ENCODE data around the gene ORC5.

The ORC5 gene

DNA sequence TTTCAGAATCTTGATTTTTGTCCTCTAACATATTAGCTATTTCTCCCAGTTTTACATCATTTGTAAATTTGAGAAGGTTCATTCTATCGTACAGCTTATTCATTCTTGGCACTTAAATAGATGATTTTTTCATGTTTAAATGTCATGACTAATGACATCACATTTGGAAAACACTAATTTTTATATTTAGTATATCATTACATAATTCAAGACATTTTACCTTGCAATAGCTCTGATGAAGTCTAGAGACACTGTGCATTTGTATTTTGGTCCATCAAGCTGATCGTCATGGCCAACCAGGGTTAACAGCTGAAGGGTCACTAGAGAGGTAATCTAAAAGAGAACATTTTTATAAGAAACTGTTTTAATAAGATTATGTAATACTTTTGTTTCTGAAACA, 71.3 kb downstream of the ORC5 start:
- TF ChIP-seq, protein P1, sequence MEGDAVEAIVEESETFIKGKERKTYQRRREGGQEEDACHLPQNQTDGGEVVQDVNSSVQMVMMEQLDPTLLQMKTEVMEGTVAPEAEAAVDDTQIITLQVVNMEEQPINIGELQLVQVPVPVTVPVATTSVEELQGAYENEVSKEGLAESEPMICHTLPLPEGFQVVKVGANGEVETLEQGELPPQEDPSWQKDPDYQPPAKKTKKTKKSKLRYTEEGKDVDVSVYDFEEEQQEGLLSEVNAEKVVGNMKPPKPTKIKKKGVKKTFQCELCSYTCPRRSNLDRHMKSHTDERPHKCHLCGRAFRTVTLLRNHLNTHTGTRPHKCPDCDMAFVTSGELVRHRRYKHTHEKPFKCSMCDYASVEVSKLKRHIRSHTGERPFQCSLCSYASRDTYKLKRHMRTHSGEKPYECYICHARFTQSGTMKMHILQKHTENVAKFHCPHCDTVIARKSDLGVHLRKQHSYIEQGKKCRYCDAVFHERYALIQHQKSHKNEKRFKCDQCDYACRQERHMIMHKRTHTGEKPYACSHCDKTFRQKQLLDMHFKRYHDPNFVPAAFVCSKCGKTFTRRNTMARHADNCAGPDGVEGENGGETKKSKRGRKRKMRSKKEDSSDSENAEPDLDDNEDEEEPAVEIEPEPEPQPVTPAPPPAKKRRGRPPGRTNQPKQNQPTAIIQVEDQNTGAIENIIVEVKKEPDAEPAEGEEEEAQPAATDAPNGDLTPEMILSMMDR (IDR thresholded peaks at IDR 0.05) = no peak

DNA sequence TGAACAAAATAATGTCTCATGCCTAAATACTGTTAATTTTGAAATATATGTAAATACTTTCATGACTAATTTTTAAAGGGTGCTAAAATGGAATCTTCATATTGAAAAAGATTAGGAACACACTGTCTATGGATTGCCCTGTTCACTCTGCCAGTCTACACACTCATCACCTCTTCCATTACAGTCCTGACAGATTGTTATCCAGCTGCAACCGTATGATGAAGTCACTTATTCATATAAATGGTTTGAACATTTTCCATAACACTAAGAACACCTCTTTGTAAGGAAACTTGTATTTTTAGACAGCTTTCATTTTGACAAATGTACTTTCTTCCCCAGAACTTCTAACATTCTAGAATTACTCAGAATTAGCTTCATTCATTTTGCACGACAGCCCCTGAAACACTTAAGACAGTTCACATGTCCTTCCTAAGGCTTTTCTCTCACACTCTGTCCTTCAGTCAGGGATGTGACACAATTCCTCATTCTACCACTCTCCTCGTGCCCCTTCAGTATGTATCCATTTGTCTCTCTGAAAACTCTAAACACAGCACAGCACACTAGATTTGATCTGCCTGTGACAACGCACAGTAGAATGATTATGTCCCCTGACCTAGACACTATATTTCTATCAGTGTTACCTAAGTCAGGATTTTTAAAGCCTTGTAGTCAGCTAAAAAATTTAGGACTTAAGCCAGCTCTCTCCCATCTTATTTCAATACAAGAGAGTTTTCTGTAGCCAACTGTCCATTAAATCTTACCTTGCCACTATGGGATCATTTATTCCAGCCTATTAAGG, 71.9 kb downstream of the ORC5 start:
- TF ChIP-seq, protein P1 (IDR thresholded peaks at IDR 0.05) = no peak

DNA sequence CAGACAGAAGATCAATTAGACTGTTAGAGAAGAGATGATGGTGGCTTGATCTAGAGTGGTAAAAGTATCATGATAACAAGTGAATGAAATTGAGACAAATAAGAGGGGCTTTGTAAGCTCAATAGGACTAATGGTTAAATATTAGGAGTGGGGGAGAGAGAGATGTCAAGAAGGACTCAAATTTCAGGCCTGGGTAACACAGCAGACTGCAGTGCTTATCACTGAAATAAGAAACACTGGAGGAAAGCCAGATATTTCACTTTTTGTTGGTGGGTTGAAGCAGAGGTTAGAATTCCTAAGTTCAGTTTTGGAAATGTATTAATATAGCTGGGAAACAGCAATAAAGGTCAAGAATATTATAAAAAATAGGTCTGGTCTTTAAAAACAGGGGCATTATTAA, 74.6 kb downstream of the ORC5 start:
- TF ChIP-seq, protein P1 (IDR thresholded peaks at IDR 0.05) = no peak

DNA sequence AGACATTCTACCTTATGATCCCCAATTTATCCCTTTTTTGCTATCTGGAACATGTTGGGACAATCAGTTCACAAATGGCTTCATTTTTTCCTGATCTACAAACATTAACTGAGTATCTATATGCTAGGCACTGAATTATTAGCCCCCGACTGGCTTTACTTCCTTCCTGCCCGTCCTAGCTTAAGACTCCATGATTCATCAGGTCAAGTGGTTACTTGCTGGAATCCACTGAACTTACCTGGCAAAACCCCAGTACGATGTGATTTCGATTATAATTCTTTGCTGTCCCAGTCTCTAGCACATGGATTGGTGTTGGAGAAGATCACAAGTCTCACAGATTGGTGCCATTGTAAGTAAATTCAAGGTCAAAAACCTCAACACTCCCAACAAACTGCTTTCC, 77.1 kb downstream of the ORC5 start:
- TF ChIP-seq, protein P1 (IDR thresholded peaks at IDR 0.05) = no peak

DNA sequence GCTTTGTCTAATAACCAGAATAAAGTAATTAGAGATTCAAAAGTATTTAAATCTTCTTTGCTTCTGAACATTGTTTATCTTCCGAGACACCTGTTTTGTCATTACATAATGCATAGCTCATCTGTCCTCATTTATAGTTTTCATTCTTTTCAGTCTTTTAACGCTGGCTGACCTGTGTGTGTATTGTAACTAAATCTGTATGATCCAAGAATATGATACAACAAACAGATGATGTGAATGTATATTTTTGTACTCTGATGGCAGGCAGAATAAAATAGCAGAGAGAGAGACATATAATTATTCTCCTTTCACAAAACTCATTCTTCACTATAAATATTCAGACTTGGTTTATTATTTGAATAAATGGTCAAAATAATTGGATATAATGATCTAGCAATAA, 80.6 kb downstream of the ORC5 start:
- TF ChIP-seq, protein P1 (IDR thresholded peaks at IDR 0.05) = no peak

DNA sequence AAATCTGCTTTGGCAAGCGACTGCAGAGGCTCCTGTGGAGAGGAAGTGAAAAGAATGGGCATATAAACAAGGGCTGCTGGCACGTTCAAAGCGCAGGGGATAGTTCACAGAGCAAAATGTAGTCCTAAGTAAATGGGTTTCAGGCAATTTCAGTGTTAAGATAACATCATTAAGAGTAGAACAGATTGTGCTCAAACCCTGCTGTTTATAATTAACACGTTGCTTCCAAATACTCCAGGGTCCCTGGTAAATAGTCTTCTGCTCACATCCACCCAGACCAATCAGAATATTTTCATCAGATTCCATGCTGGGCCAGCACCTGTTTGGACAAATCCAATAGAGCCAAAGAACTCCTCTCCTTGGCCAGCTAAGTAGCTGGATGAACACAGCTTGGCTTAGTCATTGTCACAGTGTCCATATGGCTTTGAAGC, 81.4 kb downstream of the ORC5 start:
- TF ChIP-seq, protein P1 (IDR thresholded peaks at IDR 0.05) = no peak

DNA sequence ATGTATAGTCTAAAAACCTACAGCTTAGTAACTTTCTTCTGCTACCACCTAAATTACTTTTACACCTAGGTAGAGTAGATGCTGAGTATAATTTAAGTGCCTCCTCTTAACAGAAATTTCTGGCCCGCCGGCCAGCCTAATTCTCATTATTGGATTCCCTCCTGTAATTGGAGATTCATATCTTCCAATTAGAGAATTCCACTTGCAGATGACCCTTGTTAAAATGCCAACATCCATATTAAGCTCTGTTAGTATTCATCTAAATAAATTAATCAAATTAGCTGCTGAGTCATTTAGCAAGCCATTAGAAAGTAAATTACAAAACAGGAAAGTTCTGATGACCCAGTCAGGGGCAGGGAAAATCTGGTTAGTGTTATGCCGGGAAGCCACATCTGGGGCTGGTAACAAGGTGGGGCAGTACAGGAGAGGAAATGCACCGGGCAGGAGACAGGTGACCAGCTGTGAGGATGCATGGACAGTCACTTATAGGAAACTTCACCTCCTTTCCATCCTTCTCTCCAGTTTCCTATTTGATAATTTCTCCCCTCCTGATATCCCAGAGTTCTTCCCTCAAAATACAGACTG, 82.8 kb downstream of the ORC5 start:
- TF ChIP-seq, protein P1 (IDR thresholded peaks at IDR 0.05) = no peak

Measured in LNCAP (cell line).